ENCODE measurements around the gene YEATS2.
"Not testable (repeated sequence)": the region's sequence is repeated elsewhere in the genome, so short reads cannot be mapped to it uniquely, and the experiment has no call there.

YEATS2 gene

GRCh38 chr3:183733553-183733952 lies 36.0 kb downstream of the YEATS2 start:
- Mint-ChIP-seq H3K27me3 (no peaks in the 10 kb centered on the region), H3K4me3 (no peak overlapping the region), H3K9me3 (no peaks in the 10 kb centered on the region), H3K36me3 (ENCODE audit: low read depth) (peaks cover 98% of the 10 kb centered on the region), H3K4me1 (ENCODE audit: low read depth) (no peaks in the 10 kb centered on the region), H3K27ac (no peak overlapping the region)
- intact Hi-C loops (cut with micrococcal nuclease): no loop called here

GRCh38 chr3:183734750-183735494 lies 37.3 kb downstream of the YEATS2 start:
- Mint-ChIP-seq H3K27ac (no peak overlapping the region), H3K9me3 (no peaks in the 10 kb centered on the region), H3K36me3 (ENCODE audit: low read depth) (peaks cover 85% of the 10 kb centered on the region), H3K4me1 (ENCODE audit: low read depth) (no peaks in the 10 kb centered on the region), H3K4me3 (no peak overlapping the region), H3K27me3 (no peaks in the 10 kb centered on the region)
- intact Hi-C loops (cut with micrococcal nuclease): no loop called here

GRCh38 chr3:183737116-183737515 lies 39.5 kb downstream of the YEATS2 start:
- no peaks in the 10 kb centered on the region for H3K27me3 Mint-ChIP-seq
- H3K9me3 Mint-ChIP-seq: no peaks in the 10 kb centered on the region
- no peak overlapping the region for H3K27ac Mint-ChIP-seq
- H3K4me3 Mint-ChIP-seq: no peak overlapping the region
- H3K4me1 Mint-ChIP-seq (ENCODE audit: low read depth): no peaks in the 10 kb centered on the region
- H3K36me3 Mint-ChIP-seq (ENCODE audit: low read depth): peaks cover 80% of the 10 kb centered on the region
- intact Hi-C loops (cut with micrococcal nuclease): no loop called here

- H3K27ac Mint-ChIP-seq; H3K4me3 Mint-ChIP-seq; H3K27me3 Mint-ChIP-seq; intact Hi-C loops (cut with micrococcal nuclease); H3K4me1 Mint-ChIP-seq (ENCODE audit: low read depth); H3K9me3 Mint-ChIP-seq: not testable (repeated sequence)
- H3K36me3 Mint-ChIP-seq (ENCODE audit: low read depth): peaks cover 79% of the 10 kb centered on the region
Observed at GRCh38 chr3:183740154-183740553, 42.6 kb downstream of the YEATS2 start.

- Mint-ChIP-seq H3K27me3 (no peaks in the 10 kb centered on the region), H3K9me3 (no peaks in the 10 kb centered on the region), H3K36me3 (ENCODE audit: low read depth) (peaks cover 77% of the 10 kb centered on the region), H3K4me1 (ENCODE audit: low read depth) (no peaks in the 10 kb centered on the region), H3K4me3 (no peak overlapping the region), H3K27ac (no peak overlapping the region)
- intact Hi-C loops (cut with micrococcal nuclease): no loop called here
Observed at GRCh38 chr3:183743231-183743630, 45.6 kb downstream of the YEATS2 start.

GRCh38 chr3:183745300-183746098 lies 47.9 kb downstream of the YEATS2 start:
- Mint-ChIP-seq H3K4me1 (ENCODE audit: low read depth) (no peaks in the 10 kb centered on the region), H3K27me3 (no peaks in the 10 kb centered on the region), H3K36me3 (ENCODE audit: low read depth) (peaks cover 93% of the 10 kb centered on the region), H3K9me3 (no peaks in the 10 kb centered on the region), H3K27ac (no peak overlapping the region), H3K4me3 (no peak overlapping the region)
- intact Hi-C loops (cut with micrococcal nuclease): no loop called here

- peaks cover 96% of the 10 kb centered on the region for H3K36me3 Mint-ChIP-seq (ENCODE audit: low read depth)
- intact Hi-C loops (cut with micrococcal nuclease): no loop called here
- H3K4me1 Mint-ChIP-seq (ENCODE audit: low read depth): no peaks in the 10 kb centered on the region
- no peak overlapping the region for H3K27ac Mint-ChIP-seq
- no peaks in the 10 kb centered on the region for H3K27me3 Mint-ChIP-seq
- H3K4me3 Mint-ChIP-seq: no peak overlapping the region
- no peaks in the 10 kb centered on the region for H3K9me3 Mint-ChIP-seq
Observed at GRCh38 chr3:183754052-183754451, 56.5 kb downstream of the YEATS2 start.

GRCh38 chr3:183762304-183762703 lies 64.7 kb downstream of the YEATS2 start:
- no peaks in the 10 kb centered on the region for H3K9me3 Mint-ChIP-seq
- peaks cover 91% of the 10 kb centered on the region for H3K36me3 Mint-ChIP-seq (ENCODE audit: low read depth)
- intact Hi-C loops (cut with micrococcal nuclease): no loop called here
- H3K4me1 Mint-ChIP-seq (ENCODE audit: low read depth): no peaks in the 10 kb centered on the region
- no peak overlapping the region for H3K27ac Mint-ChIP-seq
- no peaks in the 10 kb centered on the region for H3K27me3 Mint-ChIP-seq
- no peak overlapping the region for H3K4me3 Mint-ChIP-seq

GRCh38 chr3:183764847-183765731 lies 67.5 kb downstream of the YEATS2 start:
- H3K36me3 Mint-ChIP-seq (ENCODE audit: low read depth): peaks cover 90% of the 10 kb centered on the region
- no peak overlapping the region for H3K27ac Mint-ChIP-seq
- intact Hi-C loops (cut with micrococcal nuclease): no loop called here
- no peaks in the 10 kb centered on the region for H3K4me1 Mint-ChIP-seq (ENCODE audit: low read depth)
- no peak overlapping the region for H3K4me3 Mint-ChIP-seq
- no peaks in the 10 kb centered on the region for H3K9me3 Mint-ChIP-seq
- H3K27me3 Mint-ChIP-seq: no peaks in the 10 kb centered on the region

GRCh38 chr3:183766107-183766506 lies 68.5 kb downstream of the YEATS2 start:
- no peak overlapping the region for H3K27ac Mint-ChIP-seq
- H3K27me3 Mint-ChIP-seq: no peaks in the 10 kb centered on the region
- H3K36me3 Mint-ChIP-seq (ENCODE audit: low read depth): peaks cover 89% of the 10 kb centered on the region
- H3K4me3 Mint-ChIP-seq: no peak overlapping the region
- H3K4me1 Mint-ChIP-seq (ENCODE audit: low read depth): no peaks in the 10 kb centered on the region
- intact Hi-C loops (cut with micrococcal nuclease): loop anchor here (2.0 kb wide), 1 partner anchor 297 kb away; no protein-coding TSS in a partner anchor
- H3K9me3 Mint-ChIP-seq: no peaks in the 10 kb centered on the region

GRCh38 chr3:183766745-183767606 lies 69.4 kb downstream of the YEATS2 start:
- H3K27ac Mint-ChIP-seq: no peak overlapping the region
- intact Hi-C loops (cut with micrococcal nuclease): loop anchor here (2.0 kb wide), 1 partner anchor 298 kb away; no protein-coding TSS in a partner anchor
- H3K27me3 Mint-ChIP-seq: no peaks in the 10 kb centered on the region
- H3K36me3 Mint-ChIP-seq (ENCODE audit: low read depth): peaks cover 88% of the 10 kb centered on the region
- no peak overlapping the region for H3K4me3 Mint-ChIP-seq
- H3K9me3 Mint-ChIP-seq: no peaks in the 10 kb centered on the region
- H3K4me1 Mint-ChIP-seq (ENCODE audit: low read depth): no peaks in the 10 kb centered on the region

GRCh38 chr3:183768114-183768513 lies 70.5 kb downstream of the YEATS2 start:
- intact Hi-C loops (cut with micrococcal nuclease): no loop called here
- peaks cover 89% of the 10 kb centered on the region for H3K36me3 Mint-ChIP-seq (ENCODE audit: low read depth)
- no peak overlapping the region for H3K27ac Mint-ChIP-seq
- H3K4me3 Mint-ChIP-seq: no peak overlapping the region
- no peaks in the 10 kb centered on the region for H3K9me3 Mint-ChIP-seq
- no peaks in the 10 kb centered on the region for H3K27me3 Mint-ChIP-seq
- no peaks in the 10 kb centered on the region for H3K4me1 Mint-ChIP-seq (ENCODE audit: low read depth)

- H3K9me3 Mint-ChIP-seq: no peaks in the 10 kb centered on the region
- H3K27me3 Mint-ChIP-seq: no peaks in the 10 kb centered on the region
- no peaks in the 10 kb centered on the region for H3K4me1 Mint-ChIP-seq (ENCODE audit: low read depth)
- intact Hi-C loops (cut with micrococcal nuclease): no loop called here
- H3K36me3 Mint-ChIP-seq (ENCODE audit: low read depth): peaks cover 91% of the 10 kb centered on the region
- H3K4me3 Mint-ChIP-seq: no peak overlapping the region
- H3K27ac Mint-ChIP-seq: no peak overlapping the region
Observed at GRCh38 chr3:183769453-183769852, 71.9 kb downstream of the YEATS2 start.

Measured in dendritic cell treated with granulocyte-macrophage colony-stimulating factor and Interleukin-4, amounts not matched to agents 40 ng/mL and 50 ng/mL, for 4 days (primary cell).